ENCODE results near the gene DKK1.

DNA sequence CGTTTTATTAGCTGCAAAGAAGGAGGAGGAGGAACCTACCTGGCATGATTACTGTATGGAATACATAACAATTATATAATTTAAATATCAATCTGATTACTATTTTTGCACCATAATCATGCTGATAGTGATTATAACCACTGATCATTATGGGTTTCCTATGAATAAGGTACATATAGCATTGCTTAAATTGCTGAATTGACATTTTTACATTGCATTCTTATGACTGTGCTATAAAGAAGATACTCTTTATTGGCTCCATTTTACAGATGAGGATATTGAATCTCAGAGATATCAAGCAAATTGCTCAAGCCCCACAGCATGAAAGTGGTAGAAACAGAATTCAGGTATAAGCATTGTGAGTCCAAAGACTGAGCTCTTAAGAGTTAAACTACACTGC is 23.1 kb downstream of the DKK1 start:
- TF ChIP-seq, protein P1, sequence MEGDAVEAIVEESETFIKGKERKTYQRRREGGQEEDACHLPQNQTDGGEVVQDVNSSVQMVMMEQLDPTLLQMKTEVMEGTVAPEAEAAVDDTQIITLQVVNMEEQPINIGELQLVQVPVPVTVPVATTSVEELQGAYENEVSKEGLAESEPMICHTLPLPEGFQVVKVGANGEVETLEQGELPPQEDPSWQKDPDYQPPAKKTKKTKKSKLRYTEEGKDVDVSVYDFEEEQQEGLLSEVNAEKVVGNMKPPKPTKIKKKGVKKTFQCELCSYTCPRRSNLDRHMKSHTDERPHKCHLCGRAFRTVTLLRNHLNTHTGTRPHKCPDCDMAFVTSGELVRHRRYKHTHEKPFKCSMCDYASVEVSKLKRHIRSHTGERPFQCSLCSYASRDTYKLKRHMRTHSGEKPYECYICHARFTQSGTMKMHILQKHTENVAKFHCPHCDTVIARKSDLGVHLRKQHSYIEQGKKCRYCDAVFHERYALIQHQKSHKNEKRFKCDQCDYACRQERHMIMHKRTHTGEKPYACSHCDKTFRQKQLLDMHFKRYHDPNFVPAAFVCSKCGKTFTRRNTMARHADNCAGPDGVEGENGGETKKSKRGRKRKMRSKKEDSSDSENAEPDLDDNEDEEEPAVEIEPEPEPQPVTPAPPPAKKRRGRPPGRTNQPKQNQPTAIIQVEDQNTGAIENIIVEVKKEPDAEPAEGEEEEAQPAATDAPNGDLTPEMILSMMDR (IDR thresholded peaks at IDR 0.05; ENCODE audit: low read depth, low read length, missing input control), result no peak
- TF ChIP-seq GABPA (IDR thresholded peaks at IDR 0.05 in 1 of 2, conservative IDR thresholded peaks at IDR 0.05 in 1 of 2) (no peak), RAD21 (IDR thresholded peaks at IDR 0.05) (no peak), JUND (IDR thresholded peaks at IDR 0.05) (no peak), SP1 (IDR thresholded peaks at IDR 0.05) (no peak), RXRA (IDR thresholded peaks at IDR 0.05) (no peak), FOXA1 (IDR thresholded peaks at IDR 0.05) (no peak), NR2F2 (IDR thresholded peaks at IDR 0.05) (no peak), YY1 (IDR thresholded peaks at IDR 0.05) (no peak)
- TF ChIP-seq, protein P2, sequence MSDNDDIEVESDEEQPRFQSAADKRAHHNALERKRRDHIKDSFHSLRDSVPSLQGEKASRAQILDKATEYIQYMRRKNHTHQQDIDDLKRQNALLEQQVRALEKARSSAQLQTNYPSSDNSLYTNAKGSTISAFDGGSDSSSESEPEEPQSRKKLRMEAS (IDR thresholded peaks at IDR 0.05), result no peak
- TF ChIP-seq, protein P3, sequence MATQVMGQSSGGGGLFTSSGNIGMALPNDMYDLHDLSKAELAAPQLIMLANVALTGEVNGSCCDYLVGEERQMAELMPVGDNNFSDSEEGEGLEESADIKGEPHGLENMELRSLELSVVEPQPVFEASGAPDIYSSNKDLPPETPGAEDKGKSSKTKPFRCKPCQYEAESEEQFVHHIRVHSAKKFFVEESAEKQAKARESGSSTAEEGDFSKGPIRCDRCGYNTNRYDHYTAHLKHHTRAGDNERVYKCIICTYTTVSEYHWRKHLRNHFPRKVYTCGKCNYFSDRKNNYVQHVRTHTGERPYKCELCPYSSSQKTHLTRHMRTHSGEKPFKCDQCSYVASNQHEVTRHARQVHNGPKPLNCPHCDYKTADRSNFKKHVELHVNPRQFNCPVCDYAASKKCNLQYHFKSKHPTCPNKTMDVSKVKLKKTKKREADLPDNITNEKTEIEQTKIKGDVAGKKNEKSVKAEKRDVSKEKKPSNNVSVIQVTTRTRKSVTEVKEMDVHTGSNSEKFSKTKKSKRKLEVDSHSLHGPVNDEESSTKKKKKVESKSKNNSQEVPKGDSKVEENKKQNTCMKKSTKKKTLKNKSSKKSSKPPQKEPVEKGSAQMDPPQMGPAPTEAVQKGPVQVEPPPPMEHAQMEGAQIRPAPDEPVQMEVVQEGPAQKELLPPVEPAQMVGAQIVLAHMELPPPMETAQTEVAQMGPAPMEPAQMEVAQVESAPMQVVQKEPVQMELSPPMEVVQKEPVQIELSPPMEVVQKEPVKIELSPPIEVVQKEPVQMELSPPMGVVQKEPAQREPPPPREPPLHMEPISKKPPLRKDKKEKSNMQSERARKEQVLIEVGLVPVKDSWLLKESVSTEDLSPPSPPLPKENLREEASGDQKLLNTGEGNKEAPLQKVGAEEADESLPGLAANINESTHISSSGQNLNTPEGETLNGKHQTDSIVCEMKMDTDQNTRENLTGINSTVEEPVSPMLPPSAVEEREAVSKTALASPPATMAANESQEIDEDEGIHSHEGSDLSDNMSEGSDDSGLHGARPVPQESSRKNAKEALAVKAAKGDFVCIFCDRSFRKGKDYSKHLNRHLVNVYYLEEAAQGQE (IDR thresholded peaks at IDR 0.05), result no peak
- TF ChIP-seq, protein P4, sequence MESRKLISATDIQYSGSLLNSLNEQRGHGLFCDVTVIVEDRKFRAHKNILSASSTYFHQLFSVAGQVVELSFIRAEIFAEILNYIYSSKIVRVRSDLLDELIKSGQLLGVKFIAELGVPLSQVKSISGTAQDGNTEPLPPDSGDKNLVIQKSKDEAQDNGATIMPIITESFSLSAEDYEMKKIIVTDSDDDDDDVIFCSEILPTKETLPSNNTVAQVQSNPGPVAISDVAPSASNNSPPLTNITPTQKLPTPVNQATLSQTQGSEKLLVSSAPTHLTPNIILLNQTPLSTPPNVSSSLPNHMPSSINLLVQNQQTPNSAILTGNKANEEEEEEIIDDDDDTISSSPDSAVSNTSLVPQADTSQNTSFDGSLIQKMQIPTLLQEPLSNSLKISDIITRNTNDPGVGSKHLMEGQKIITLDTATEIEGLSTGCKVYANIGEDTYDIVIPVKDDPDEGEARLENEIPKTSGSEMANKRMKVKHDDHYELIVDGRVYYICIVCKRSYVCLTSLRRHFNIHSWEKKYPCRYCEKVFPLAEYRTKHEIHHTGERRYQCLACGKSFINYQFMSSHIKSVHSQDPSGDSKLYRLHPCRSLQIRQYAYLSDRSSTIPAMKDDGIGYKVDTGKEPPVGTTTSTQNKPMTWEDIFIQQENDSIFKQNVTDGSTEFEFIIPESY (IDR thresholded peaks at IDR 0.05), result no peak
- TF ChIP-seq, protein P5, sequence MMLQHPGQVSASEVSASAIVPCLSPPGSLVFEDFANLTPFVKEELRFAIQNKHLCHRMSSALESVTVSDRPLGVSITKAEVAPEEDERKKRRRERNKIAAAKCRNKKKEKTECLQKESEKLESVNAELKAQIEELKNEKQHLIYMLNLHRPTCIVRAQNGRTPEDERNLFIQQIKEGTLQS (IDR thresholded peaks at IDR 0.05), result no peak
